HepG2 (cell line): ENCODE data around the gene ARL14EPL. TPM values are rescaled to one million over a fixed set of nuclear protein-coding genes. Genes with fewer than 3 reads are reported as not detected.

Experiments
- FOXA3 ChIP-seq: IDR thresholded peaks from 2 replicates; pipeline ENCODE4 v1.6.1; 2016; ENCODE audit warnings: missing genetic modification reagents, missing compliant biosample characterization
- HNRNPLL ChIP-seq: fragments of 200-400 bp; formaldehyde crosslinking; IDR thresholded peaks from 2 replicates; pipeline ENCODE4 v1.6.1; 2017; ENCODE audit warnings: mild to moderate bottlenecking, low read depth, low read length; ENCODE audit not compliant: poor library complexity, severe bottlenecking
- TAF1 ChIP-seq: sonication (generic); formaldehyde crosslinking; IDR thresholded peaks from 2 replicates; pipeline ENCODE4 v1.4.0; 2020; ENCODE audit warnings: missing genetic modification reagents
- ZBTB20 ChIP-seq: sonication (generic); formaldehyde crosslinking; IDR thresholded peaks from 2 replicates; pipeline ENCODE4 v1.8.1; 2023; ENCODE audit warnings: missing genetic modification reagents, low read depth, mild to moderate bottlenecking, borderline replicate concordance
- ZNF577 ChIP-seq: sonication (generic); formaldehyde crosslinking; IDR thresholded peaks from 2 replicates; pipeline ENCODE4 v1.4.0; 2020; ENCODE audit warnings: mild to moderate bottlenecking, low read depth, missing genetic modification reagents, borderline replicate concordance
- polyA plus RNA-seq, 8 experiments: library from polyadenylated mRNA; depleted of rRNA in 3 of 8; stranded (reverse) in 7 of 8; unstranded in 1 of 8; fragments of >200 nt; fragmentation: Illumina TruSeq in 4 of 8; extraction: Trizol in 4 of 8; gene quantifications; 2 replicates each; pipeline versions ENCODE4 v1.2.1 to v1.2.3, GENCODE V29; 2011 to 2016; ENCODE audit warnings: low read depth in 4 of 8, missing spikeins in 1 of 8, mixed read lengths in 1 of 8; ENCODE audit not compliant: insufficient read depth in 1 of 8
- total RNA-seq, 5 experiments: library from RNA; depleted of rRNA; stranded (reverse); fragments of >200 nt; fragmentation: Illumina TruSeq; extraction: Trizol; gene quantifications; 2 replicates each; pipeline ENCODE4 v1.2.3, GENCODE V29; 2016; ENCODE audit warnings: low read depth in 1 of 5
- TF ChIP-seq, protein P1 (sequence below), 2 experiments: sonication (generic) in 1 of 2; formaldehyde crosslinking in 1 of 2; IDR thresholded peaks; 2 replicates each; pipeline versions ENCODE4 v1.5.1 to v1.6.1; 2011 to 2020; ENCODE audit warnings: borderline replicate concordance in 1 of 2, low read depth in 1 of 2, low read length in 1 of 2, mild to moderate bottlenecking in 1 of 2, missing genetic modification reagents in 1 of 2, moderate library complexity in 1 of 2
- TF ChIP-seq, protein P2 (sequence below): sonication (generic); formaldehyde crosslinking; IDR thresholded peaks from 2 replicates; pipeline ENCODE4 v1.5.0; 2020; ENCODE audit warnings: mild to moderate bottlenecking, missing genetic modification reagents
- TF ChIP-seq, protein P3 (sequence below): sonication (generic); formaldehyde crosslinking; IDR thresholded peaks from 2 replicates; pipeline ENCODE4 v1.5.1; 2020; ENCODE audit warnings: mild to moderate bottlenecking, missing genetic modification reagents, moderate library complexity
- TF ChIP-seq, protein P4 (sequence below): sonication (generic); formaldehyde crosslinking; conservative IDR thresholded peaks from 2 replicates; pipeline ENCODE4 v1.4.0; 2020; ENCODE audit warnings: missing genetic modification reagents
- TF ChIP-seq, protein P5 (sequence below): sonication (generic); formaldehyde crosslinking; IDR thresholded peaks from 2 replicates; pipeline ENCODE4 v1.5.0; 2020; ENCODE audit warnings: missing genetic modification reagents, mild to moderate bottlenecking, borderline replicate concordance
- TF ChIP-seq, protein P6 (sequence below): sonication (generic); formaldehyde crosslinking; IDR thresholded peaks from 2 replicates; pipeline ENCODE4 v1.4.0; 2020; ENCODE audit warnings: missing genetic modification reagents
- TF ChIP-seq, protein P7 (sequence below): sonication (generic); formaldehyde crosslinking; IDR thresholded peaks from 2 replicates; pipeline ENCODE4 v1.4.0; 2020; ENCODE audit warnings: missing genetic modification reagents

ARL14EPL gene
- total and polyA plus RNA-seq, 2 of the 13 experiments (the other 11 are each of a cell fraction or from before 2014, with no cell fraction given) = not detected

DNA sequence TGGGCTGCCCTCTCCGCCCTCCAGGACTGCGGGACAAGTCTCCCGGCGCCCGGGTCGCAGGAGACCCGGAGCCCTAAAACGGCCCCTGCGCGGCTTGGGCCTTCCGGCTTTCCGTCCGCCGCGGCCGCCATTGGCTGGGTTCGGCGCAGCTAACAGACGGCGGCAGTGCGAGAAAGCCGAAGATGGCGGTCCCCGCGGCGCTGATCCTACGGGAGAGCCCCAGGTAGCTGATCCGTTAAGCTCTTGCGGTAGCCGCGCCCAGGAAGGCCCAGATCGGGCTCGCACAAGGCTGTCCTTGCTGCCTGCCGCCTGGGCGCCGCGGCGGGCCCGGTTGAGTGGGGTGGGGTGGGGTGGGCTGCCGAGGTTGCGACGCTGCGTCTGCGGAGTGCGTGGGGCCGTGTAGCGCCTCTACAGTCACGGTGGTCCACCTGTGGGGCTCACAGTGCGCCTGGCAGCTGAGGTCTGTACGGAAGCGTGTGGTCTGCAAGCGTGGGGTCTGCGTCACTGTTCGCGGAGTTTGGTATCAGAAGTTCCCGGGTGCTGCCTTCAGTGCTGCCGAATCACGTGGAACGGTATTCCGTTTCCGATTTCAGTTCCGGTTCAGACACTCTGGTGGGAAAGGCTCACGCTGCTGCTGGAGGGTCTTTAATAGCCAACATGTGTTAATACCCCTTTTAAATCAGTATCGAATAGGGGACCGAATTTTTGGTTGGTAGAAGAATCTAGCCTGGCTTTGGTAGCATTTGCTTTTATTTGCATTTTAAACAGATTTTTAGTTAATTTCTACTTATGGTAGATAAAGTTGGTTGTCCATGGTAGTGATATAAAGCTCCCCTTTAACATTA, 52.8 kb downstream of the ARL14EPL start, which contains the start of gene COMMD10 (continued):
- TF ChIP-seq, protein P1, sequence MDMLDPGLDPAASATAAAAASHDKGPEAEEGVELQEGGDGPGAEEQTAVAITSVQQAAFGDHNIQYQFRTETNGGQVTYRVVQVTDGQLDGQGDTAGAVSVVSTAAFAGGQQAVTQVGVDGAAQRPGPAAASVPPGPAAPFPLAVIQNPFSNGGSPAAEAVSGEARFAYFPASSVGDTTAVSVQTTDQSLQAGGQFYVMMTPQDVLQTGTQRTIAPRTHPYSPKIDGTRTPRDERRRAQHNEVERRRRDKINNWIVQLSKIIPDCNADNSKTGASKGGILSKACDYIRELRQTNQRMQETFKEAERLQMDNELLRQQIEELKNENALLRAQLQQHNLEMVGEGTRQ (IDR thresholded peaks at IDR 0.05; ENCODE audit: low read depth, low read length) = no peak; the same call in 1 of the 2 replicates
- TF ChIP-seq, protein P1 (CRISPR knock-in tag; IDR thresholded peaks at IDR 0.05; ENCODE audit: borderline replicate concordance) = peak; percentile 78
- TF ChIP-seq TAF1 (CRISPR knock-in tag) = peak; percentile 83
- TF ChIP-seq ZNF577 (CRISPR knock-in tag) = no peak
- TF ChIP-seq, protein P2, sequence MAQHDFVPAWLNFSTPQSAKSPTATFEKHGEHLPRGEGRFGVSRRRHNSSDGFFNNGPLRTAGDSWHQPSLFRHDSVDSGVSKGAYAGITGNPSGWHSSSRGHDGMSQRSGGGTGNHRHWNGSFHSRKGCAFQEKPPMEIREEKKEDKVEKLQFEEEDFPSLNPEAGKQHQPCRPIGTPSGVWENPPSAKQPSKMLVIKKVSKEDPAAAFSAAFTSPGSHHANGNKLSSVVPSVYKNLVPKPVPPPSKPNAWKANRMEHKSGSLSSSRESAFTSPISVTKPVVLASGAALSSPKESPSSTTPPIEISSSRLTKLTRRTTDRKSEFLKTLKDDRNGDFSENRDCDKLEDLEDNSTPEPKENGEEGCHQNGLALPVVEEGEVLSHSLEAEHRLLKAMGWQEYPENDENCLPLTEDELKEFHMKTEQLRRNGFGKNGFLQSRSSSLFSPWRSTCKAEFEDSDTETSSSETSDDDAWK (CRISPR knock-in tag) = no peak
- TF ChIP-seq ZBTB20 (CRISPR knock-in tag) = peak; percentile 73
- TF ChIP-seq, protein P3, sequence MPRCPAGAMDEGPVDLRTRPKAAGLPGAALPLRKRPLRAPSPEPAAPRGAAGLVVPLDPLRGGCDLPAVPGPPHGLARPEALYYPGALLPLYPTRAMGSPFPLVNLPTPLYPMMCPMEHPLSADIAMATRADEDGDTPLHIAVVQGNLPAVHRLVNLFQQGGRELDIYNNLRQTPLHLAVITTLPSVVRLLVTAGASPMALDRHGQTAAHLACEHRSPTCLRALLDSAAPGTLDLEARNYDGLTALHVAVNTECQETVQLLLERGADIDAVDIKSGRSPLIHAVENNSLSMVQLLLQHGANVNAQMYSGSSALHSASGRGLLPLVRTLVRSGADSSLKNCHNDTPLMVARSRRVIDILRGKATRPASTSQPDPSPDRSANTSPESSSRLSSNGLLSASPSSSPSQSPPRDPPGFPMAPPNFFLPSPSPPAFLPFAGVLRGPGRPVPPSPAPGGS = peak; percentile 57; the same call in 1 of the 2 replicates
- TF ChIP-seq, protein P4, sequence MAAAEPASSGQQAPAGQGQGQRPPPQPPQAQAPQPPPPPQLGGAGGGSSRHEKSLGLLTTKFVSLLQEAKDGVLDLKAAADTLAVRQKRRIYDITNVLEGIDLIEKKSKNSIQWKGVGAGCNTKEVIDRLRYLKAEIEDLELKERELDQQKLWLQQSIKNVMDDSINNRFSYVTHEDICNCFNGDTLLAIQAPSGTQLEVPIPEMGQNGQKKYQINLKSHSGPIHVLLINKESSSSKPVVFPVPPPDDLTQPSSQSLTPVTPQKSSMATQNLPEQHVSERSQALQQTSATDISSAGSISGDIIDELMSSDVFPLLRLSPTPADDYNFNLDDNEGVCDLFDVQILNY (CRISPR knock-in tag) = no peak
- TF ChIP-seq, protein P5, sequence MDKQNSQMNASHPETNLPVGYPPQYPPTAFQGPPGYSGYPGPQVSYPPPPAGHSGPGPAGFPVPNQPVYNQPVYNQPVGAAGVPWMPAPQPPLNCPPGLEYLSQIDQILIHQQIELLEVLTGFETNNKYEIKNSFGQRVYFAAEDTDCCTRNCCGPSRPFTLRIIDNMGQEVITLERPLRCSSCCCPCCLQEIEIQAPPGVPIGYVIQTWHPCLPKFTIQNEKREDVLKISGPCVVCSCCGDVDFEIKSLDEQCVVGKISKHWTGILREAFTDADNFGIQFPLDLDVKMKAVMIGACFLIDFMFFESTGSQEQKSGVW (CRISPR knock-in tag) = no peak
- TF ChIP-seq, protein P6, sequence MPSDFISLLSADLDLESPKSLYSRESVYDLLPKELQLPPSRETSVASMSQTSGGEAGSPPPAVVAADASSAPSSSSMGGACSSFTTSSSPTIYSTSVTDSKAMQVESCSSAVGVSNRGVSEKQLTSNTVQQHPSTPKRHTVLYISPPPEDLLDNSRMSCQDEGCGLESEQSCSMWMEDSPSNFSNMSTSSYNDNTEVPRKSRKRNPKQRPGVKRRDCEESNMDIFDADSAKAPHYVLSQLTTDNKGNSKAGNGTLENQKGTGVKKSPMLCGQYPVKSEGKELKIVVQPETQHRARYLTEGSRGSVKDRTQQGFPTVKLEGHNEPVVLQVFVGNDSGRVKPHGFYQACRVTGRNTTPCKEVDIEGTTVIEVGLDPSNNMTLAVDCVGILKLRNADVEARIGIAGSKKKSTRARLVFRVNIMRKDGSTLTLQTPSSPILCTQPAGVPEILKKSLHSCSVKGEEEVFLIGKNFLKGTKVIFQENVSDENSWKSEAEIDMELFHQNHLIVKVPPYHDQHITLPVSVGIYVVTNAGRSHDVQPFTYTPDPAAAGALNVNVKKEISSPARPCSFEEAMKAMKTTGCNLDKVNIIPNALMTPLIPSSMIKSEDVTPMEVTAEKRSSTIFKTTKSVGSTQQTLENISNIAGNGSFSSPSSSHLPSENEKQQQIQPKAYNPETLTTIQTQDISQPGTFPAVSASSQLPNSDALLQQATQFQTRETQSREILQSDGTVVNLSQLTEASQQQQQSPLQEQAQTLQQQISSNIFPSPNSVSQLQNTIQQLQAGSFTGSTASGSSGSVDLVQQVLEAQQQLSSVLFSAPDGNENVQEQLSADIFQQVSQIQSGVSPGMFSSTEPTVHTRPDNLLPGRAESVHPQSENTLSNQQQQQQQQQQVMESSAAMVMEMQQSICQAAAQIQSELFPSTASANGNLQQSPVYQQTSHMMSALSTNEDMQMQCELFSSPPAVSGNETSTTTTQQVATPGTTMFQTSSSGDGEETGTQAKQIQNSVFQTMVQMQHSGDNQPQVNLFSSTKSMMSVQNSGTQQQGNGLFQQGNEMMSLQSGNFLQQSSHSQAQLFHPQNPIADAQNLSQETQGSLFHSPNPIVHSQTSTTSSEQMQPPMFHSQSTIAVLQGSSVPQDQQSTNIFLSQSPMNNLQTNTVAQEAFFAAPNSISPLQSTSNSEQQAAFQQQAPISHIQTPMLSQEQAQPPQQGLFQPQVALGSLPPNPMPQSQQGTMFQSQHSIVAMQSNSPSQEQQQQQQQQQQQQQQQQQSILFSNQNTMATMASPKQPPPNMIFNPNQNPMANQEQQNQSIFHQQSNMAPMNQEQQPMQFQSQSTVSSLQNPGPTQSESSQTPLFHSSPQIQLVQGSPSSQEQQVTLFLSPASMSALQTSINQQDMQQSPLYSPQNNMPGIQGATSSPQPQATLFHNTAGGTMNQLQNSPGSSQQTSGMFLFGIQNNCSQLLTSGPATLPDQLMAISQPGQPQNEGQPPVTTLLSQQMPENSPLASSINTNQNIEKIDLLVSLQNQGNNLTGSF (CRISPR knock-in tag) = no peak
- no peak for TF ChIP-seq FOXA3 (CRISPR knock-in tag)
- TF ChIP-seq HNRNPLL = peak; percentile 84
- TF ChIP-seq, protein P7, sequence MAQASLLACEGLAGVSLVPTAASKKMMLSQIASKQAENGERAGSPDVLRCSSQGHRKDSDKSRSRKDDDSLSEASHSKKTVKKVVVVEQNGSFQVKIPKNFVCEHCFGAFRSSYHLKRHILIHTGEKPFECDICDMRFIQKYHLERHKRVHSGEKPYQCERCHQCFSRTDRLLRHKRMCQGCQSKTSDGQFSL (CRISPR knock-in tag) = 0 out of 2 replicates have a peak, but pooled peaks have one; percentile 37
